Bronchial epithelial cell (primary cell): Measurements from ENCODE around the gene MYO1H. TPM values are rescaled to one million over a fixed set of nuclear protein-coding genes. Genes with fewer than 3 reads are reported as not detected.
"Not testable (repeated sequence)": the region's sequence is repeated elsewhere in the genome, so short reads cannot be mapped to it uniquely, and the experiment has no call there.

Experiments
- DNase-seq: peaks from one replicate; pipeline ENCODE4 v3.0.0-alpha.2; 2010; ENCODE audit warnings: low read depth
- FAIRE-seq: peaks from 2 replicates; lab custom pipeline; 2011; peaks lifted over from hg19 to GRCh38; lab: Jason Lieb, UNC
- H3K27me3 ChIP-seq: 2 replicates; pipeline ENCODE4 v1.5.1; 2011; ENCODE audit warnings: low read length; ENCODE audit not compliant: control insufficient read depth, insufficient read depth
- H3K36me3 ChIP-seq: 2 replicates; pipeline ENCODE4 v1.5.1; 2011; ENCODE audit warnings: low read length; ENCODE audit not compliant: control insufficient read depth, insufficient read depth
- H3K4me3 ChIP-seq: 2 replicates; pipeline ENCODE4 v1.5.1; 2011; ENCODE audit warnings: mild to moderate bottlenecking, low read depth, low read length, control low read depth
- total RNA-seq: library from RNA; depleted of rRNA; stranded (reverse); fragments of >200 nt; gene quantifications from 2 replicates; pipeline ENCODE4 v1.2.1, GENCODE V29; 2014
- TF ChIP-seq, protein P1 (sequence below): IDR thresholded peaks from 2 replicates; pipeline ENCODE4 v1.5.1; 2011; ENCODE audit warnings: mild to moderate bottlenecking, moderate library complexity, low read length, control low read depth, inconsistent platforms; ENCODE audit not compliant: insufficient read depth, severe bottlenecking

Gene MYO1H
- total RNA-seq, 1 donor from 2014 or later = not detected

DNA sequence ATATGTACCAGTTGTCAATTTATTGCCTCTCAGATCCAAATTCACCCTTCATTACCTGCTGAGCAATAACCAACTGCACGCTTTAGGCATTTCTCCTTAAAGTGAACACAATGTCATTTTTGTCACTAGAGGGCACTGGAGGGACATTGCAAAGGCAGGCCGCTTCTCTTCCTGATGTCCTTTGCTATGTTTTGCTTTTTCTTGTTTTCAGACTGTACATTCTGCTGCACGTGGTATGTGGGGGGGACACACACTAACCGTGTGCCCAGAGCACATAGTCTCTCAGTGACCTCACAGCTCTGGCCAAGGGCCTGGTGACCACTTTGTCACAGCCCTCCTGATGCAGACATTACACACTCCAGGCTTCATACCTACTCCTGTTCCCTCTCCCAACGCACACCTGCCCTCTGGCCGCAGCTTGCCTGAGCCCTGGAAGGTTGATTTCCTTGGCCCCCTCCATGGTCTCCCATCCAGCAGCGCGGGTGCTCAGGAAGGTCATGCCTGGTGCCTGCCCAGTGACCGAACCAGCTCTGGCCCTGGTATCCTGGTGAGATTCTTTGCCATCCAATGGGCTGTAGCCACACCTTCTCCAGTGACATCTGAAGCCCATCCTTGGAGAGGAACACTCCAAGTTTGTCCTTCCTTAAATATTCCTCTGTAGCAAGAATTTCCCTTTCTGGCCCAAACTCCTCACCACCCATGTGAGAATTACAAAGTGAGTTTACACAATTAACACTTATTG is 39.9 kb downstream of the MYO1H start:
- peaks cover 2% of the 10 kb centered on the region for H3K27me3 ChIP-seq
- no peaks in the 10 kb centered on the region for H3K36me3 ChIP-seq
- peak; percentile 13 for DNase-seq
- FAIRE-seq = no peak
- no peak overlapping the region for H3K4me3 ChIP-seq
- TF ChIP-seq, protein P1, sequence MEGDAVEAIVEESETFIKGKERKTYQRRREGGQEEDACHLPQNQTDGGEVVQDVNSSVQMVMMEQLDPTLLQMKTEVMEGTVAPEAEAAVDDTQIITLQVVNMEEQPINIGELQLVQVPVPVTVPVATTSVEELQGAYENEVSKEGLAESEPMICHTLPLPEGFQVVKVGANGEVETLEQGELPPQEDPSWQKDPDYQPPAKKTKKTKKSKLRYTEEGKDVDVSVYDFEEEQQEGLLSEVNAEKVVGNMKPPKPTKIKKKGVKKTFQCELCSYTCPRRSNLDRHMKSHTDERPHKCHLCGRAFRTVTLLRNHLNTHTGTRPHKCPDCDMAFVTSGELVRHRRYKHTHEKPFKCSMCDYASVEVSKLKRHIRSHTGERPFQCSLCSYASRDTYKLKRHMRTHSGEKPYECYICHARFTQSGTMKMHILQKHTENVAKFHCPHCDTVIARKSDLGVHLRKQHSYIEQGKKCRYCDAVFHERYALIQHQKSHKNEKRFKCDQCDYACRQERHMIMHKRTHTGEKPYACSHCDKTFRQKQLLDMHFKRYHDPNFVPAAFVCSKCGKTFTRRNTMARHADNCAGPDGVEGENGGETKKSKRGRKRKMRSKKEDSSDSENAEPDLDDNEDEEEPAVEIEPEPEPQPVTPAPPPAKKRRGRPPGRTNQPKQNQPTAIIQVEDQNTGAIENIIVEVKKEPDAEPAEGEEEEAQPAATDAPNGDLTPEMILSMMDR = peak; percentile 30

DNA sequence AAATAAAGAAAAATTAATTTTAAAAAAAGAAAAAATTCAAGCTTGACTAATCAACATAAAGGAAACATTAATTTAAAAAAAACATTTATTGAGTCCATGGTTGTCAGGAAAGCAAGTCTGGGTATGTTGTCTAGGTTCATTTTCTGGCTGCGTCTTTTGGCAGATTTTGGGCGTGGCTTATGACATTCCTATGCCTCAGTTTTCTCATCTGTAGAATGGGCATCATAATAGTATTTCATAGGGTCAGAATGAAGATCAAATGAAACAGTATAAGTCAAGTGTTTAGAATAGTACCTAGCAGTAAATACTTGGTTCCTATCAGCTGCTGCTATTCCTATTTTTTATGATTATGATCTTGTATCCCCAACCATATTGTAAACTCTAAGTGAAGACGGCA is 40.5 kb downstream of the MYO1H start:
- H3K4me3 ChIP-seq = no peak overlapping the region
- H3K36me3 ChIP-seq = no peaks in the 10 kb centered on the region
- TF ChIP-seq, protein P1 = no peak
- peaks cover 2% of the 10 kb centered on the region for H3K27me3 ChIP-seq
- FAIRE-seq = no peak
- no peak for DNase-seq

DNA sequence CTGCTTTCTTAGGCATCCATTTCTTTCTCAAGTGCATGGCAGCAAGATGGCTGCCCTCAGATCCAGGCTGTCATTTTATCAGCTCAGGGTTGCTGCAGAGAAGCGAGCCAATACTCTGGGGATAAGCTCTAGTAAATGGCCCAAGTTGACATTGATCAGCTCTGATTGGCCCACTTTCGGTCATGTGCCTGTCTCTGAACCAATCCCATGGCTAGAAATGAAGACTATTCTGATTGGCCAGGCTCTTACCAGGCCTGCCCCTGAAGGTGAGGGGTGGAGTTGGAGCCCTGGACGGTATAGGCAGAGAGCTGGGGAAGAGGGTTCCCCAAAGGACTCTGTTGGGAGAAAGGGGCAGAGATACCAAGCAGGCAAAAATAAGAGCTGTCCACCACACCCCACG is 41.4 kb downstream of the MYO1H start:
- no peak for FAIRE-seq

DNA sequence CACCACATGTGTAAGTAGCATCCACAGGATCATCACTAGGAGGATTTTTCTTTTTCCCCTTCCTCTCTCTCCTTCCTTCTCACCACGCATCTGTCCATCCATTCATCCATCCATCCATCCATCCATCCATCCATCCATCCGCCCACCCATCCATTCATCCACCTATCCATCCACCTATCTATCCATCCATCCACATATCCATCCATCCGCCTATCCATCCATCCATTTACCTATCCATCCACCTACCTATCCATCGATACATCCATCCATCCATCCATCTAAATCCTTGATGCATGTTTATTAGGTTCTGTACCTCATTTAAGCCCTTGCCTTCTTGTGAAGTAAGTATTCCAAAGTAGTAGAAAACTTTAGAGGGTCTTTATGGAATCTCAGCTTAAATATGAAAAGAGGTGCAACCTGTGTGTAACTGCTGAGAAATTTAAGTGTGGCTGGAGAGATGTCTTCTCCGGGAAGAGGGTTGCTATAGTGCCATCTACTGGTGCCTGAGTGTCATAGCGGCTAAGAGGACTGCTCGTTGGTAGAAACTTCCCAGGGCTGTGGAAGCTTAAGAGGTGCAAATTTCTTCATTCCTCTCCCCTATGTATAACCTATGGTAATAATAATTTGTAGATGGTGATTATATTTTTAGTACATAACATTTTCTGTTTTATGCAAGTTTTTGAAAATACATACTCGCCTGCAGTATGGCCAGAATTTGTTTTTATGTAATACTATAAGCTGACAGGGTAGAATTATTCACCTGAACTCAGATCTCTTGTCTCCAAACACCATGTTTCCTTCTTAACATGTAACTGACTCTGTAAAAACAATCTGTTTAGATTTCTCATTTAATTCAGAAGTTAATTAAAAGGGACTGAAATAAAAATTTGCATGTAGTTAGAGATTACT is 46.0 kb downstream of the MYO1H start:
- TF ChIP-seq, protein P1 = peak; percentile 88
- Histone ChIP-seq H3K36me3 (no peaks in the 10 kb centered on the region), H3K4me3 (no peak overlapping the region), H3K27me3 (no peaks in the 10 kb centered on the region)
- FAIRE-seq (no peak), DNase-seq (peak; percentile 62)

More for the DNA sequence above, 41.4 kb downstream of the MYO1H start:
- H3K36me3 ChIP-seq = no peaks in the 10 kb centered on the region
- DNase-seq = no peak
- peaks cover 2% of the 10 kb centered on the region for H3K27me3 ChIP-seq
- TF ChIP-seq, protein P1 = no peak
- no peak overlapping the region for H3K4me3 ChIP-seq

DNA sequence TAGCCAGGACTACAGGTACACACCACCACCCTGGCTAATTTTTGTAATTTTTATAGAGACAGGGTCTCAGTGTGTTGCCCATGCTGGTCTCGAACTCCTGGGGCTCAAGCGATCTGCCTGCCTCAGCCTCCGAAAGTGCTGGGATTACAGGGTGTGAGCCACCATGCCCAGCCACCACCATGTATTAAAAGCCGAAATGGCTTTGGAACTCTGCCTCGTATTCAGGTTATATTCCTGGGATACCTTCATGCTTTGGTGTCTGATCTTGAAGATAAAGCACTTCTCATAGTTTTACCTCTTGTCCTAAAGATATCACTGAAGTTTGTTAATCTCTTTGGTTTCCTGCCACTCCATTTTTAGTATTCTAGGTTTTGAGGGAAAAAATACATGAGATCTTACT is 47.2 kb downstream of the MYO1H start:
- FAIRE-seq (no peak), DNase-seq (no peak)
- Histone ChIP-seq H3K4me3 (no peak overlapping the region), H3K36me3 (no peaks in the 10 kb centered on the region), H3K27me3 (no peaks in the 10 kb centered on the region)
- TF ChIP-seq, protein P1 = no peak

DNA sequence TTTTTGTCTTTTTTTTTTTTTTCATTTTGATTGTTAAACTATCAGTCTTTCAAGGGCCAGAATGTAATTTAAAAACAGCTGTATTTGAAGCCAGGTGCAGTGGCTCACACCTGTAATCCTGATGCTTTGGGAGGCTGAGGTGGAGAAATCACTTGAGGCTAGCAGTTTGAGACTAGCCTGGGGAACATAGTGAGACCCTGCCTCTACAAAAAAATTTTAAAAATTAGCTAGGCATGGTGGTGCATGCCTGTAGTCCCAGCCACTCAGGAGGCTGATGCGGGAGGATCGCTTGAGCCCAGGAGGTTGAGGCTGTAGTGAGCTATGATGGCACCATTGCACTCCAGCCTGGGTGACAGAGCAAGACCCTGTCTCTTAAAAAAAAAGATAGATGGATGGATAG is 57.1 kb downstream of the MYO1H start:
- not testable (repeated sequence) for H3K27me3 ChIP-seq, H3K36me3 ChIP-seq, FAIRE-seq, H3K4me3 ChIP-seq, DNase-seq

DNA sequence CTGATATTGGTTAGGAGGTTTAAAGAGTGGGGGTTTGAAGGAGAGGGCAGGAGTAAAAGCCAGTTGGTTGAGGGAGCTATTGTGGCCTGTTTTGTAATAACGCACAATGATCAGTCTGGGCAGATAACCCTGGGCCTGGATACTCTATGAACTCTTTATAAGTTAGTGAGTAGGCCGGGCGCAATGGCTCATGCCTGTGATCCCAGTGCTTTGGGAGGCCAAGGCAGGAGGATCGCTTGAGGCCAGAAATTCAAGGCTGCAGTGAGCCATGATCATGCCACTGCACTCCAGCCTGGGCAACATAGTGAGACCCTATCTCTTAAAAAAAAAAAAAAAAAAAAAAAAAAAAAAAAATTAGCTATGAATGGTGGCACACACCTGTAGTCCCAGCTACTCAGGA is 58.4 kb downstream of the MYO1H start:
- FAIRE-seq, H3K36me3 ChIP-seq, H3K27me3 ChIP-seq, DNase-seq, H3K4me3 ChIP-seq: not testable (repeated sequence)
